Esophagus mucosa (tissue), 1 donor: ENCODE measurements around the gene ZCCHC14. TPM values are rescaled to one million over a fixed set of nuclear protein-coding genes. Genes with fewer than 3 reads are reported as not detected.
"Not testable (repeated sequence)": the region's sequence is repeated elsewhere in the genome, so short reads cannot be mapped to it uniquely, and the experiment has no call there.

Source experiments
- ATAC-seq: fragments of 200-7000 bp; cut with Tn5 transposase; one replicate; pipeline ENCODE4 v1.9.1; 2020
- total RNA-seq: library from RNA; stranded (reverse); gene quantifications from one replicate; pipeline ENCODE4 v1.2.4, GENCODE V29; 2023
- donor health status: DM: yes; HTN: yes; CAD: no.

ZCCHC14 gene
- total RNA-seq, 1 donor from 2014 or later, result 11.4 TPM

GRCh38 chr16:87496447-87496801, 3.6 kb upstream of the ZCCHC14 start:
- ATAC-seq, result no peak

GRCh38 chr16:87495578-87496446, 3.0 kb upstream of the ZCCHC14 start:
- ATAC-seq, result no peak

DNA sequence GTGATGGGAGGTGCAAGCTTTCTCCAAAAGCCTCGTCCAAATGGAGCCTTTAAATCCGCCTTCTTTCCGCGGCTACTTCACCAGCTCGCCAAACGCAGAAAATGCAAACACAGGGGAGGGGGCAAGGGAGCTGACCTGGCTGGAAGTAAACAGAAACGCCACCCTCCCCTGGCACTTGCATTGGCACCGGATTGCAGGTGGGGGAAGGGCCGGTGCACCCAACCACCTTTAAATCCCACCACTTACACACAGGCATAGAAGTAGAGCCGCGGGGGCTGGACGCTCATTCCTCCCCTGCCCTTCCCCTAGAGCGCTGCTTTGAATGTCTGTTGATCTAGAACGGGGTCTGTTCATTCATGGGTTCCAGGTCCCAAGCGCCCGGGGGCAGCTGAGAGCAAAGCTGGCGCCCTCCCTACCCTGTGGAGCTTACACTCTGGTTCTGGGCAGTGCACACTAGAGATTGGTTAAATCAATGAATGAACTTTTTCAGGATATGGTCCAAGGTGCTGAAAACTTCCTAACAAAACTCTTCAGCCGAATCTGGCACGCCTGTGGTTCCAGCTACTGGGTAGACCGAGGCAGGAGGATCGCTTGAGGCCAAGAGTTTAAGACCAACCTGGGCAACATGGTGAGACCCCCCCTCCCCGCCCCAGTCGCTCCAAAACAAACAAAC, 920 bp upstream of the ZCCHC14 start:
- ATAC-seq, result no peak

GRCh38 chr16:87492291-87492630, 563 bp downstream of the ZCCHC14 start:
- ATAC-seq, result no peak

GRCh38 chr16:87491522-87492290, 1.1 kb downstream of the ZCCHC14 start:
- no peak for ATAC-seq

DNA sequence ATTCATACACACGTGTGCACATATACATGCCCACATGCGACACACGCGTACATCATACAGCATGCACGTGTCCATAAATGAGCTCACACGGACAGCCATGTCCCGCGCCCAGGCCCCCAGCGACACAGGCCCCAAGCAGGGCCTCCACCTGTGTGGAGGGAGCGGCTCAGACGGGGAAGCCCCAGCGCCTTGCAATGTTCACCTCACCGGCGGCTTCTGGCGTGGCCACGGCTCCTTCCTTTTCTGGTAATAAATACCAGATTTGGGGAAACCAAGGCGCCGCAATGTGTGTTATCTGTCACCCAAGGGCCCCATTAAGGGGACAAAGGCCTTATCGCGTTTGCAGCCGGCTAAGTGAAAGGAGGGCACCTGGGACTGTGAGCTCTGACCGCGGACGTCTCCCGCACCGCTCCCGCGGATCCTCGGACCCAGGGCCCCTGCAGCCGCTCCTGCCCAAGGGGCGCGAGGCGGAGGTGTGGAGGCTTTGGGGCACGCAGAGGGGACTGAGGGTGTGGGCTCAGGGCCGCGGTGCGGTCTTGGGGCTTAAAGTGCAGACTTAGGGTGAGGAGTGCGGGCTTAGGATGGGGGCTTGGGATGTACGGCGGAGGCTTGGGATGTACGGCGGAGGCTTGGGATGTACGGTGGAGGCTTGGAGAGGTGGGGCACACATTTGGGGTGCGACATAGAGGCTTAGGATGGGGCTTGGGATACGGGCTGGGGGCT, 1.9 kb downstream of the ZCCHC14 start:
- peak; percentile 26 for ATAC-seq

DNA sequence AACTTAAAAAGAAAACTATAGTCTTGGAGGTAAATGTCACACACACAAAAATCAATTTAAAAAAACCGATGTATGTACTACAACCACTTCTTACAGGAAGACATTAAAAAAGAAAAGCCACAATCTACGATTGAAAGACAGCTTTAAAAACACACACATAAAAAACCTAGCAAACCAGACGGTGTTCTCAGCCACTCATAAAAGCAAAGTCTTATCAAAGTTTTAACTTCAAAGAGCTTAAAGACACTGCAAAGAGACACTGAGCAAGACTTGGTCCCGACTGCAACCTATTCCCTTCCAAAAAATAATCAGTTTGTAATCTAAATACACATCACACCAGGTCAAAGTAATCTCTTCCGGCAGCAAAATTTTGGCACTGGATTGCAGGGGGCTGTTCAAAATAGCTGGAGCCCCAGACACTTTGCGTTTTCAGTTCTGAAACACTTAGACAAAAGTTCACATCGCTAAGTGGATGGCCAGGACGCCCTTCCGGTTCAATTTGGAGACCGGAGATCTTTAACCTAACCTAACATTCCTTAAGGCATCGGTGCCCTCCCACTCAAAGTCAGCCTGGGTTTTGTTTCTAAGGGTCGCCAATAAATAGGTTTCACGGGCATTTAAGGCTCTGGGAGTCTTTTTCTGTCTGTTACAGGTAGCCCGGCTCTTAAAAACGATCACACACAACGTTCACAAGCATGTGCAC, 2.6 kb downstream of the ZCCHC14 start:
- no peak for ATAC-seq

GRCh38 chr16:87489434-87490045, 3.3 kb downstream of the ZCCHC14 start:
- no peak for ATAC-seq

- not testable (repeated sequence) for ATAC-seq
Observed at GRCh38 chr16:87488960-87489359, 3.9 kb downstream of the ZCCHC14 start.

GRCh38 chr16:87487361-87487924, 5.4 kb downstream of the ZCCHC14 start:
- ATAC-seq, result peak; percentile 80

DNA sequence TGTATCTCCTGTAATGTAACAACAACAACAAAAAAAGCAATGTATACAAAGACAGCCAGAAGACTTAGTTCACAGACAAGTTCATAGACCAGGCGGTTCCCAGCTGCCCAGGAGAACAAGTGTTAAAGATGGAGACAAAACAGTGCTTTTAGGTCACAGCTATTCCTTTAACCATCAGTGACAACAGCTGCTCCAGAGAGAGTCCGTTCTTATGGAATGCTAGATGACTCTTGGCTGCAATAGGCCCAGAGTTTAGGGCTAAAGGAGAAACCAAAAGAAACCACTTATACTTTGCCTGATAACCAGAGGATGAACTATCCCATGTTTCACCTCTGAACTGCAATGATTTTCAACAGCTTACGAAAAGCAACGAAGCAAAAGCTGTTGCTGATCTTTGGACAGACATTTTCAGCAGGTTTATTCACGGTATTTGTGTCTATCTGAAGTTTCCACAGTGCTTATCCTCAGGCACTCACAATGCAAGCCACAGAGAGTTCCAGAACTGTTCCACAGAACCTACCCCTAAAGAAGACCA, 6.0 kb downstream of the ZCCHC14 start:
- no peak for ATAC-seq

- no peak for ATAC-seq
Observed at GRCh38 chr16:87486282-87486681, 6.5 kb downstream of the ZCCHC14 start.

DNA sequence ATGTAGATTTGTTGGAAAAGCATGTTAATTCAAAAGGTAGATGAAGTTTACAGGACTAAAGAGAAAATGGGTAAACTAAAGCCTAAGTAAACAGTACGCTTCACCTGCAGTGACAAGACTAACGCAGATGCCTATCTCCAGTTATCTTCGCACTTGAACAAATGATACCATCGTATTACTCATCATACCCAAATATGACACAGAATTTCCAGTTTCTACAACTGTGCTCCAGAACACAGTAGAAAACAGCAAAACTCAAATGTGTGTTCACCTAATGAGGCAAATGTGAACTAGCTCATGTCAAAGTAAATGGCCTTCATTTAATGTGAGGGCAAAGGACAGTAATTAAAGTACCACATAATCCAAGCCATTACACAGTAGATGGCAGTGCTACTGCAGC, 7.0 kb downstream of the ZCCHC14 start:
- not testable (repeated sequence) for ATAC-seq

- ATAC-seq, result peak; percentile 21
Observed at GRCh38 chr16:87484487-87485331, 8.1 kb downstream of the ZCCHC14 start.

GRCh38 chr16:87483481-87483880, 9.3 kb downstream of the ZCCHC14 start:
- ATAC-seq, result no peak

DNA sequence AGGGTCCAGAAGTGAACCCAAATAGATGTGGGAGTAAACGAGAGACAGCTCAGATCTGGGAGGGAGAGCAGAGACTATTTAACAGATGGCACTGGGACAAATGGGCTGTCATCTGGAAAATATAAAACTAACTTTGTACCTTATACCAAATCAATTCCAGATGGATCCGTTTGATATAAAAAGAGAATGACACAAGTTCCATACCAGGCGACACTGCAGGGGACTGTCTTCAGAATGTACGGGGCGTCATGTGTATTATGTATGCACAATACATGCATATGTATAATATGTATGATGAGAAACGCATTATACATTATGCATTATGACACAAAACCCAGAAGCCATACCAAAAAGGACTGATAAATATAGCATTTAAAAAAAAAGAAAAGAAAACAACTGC, 10.2 kb downstream of the ZCCHC14 start:
- ATAC-seq, result not testable (repeated sequence)

DNA sequence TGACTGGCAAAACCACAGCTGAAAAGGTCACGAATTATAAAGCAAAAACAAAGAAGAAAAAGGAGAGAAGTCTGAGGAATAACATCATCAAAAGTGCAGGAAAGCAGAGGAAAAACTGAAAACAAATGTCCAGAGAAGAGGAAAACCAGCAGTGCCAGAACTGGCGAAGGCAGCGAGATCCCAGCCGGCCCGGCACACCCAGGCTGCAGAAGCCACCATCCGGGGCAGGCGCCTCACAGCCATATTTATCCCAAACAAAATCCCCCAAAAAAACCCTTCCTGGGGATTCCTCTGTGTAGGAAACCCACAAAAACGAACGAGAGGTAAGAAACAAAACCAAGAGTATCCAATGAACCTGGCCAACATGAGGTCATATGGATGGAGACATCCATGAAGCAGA, 10.6 kb downstream of the ZCCHC14 start:
- no peak for ATAC-seq

DNA sequence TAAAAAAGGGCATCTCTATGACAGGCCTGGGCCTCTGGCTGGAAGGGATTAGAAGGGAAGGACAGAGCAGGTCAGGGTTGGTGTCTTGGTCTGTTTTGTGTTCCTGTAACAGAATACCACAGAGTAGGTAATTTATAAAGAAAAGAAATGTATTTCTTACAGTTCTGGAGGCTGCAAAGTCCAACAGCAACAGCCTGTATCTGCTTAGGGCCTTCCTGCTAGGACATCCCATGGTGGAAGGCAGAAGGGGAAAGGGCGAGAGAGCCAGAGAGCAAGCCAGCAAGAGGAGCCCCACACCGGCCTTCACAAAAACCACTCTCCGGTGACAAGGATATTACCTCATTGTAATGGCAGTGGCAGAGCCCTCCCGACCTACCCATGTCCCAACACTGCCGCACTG, 11.1 kb downstream of the ZCCHC14 start:
- not testable (repeated sequence) for ATAC-seq

- ATAC-seq, result peak; percentile 72
Observed at GRCh38 chr16:87477209-87477981, 15.4 kb downstream of the ZCCHC14 start.
